DLD1 (cell line): ENCODE data around the gene CDH19.

Experiments
- in situ Hi-C: cut with HindIII; loops from 2 replicates; pipeline ENCODE4 v1.10.0; 2017; ENCODE audit warnings: low sequenced_read_pairs

CDH19 gene

GRCh38 chr18:66603941-66604627 lies at the start of gene CDH19:
Gene CDH19, minus strand, starts transcription at chr18:66604090. Its CDS starts 31,886 bp downstream, at chr18:66572204.
- in situ Hi-C loops: no loop called here

GRCh38 chr18:66647671-66648070 lies 43.8 kb upstream of the CDH19 start:
- in situ Hi-C loops: no loop called here

GRCh38 chr18:66646609-66647008 lies 42.7 kb upstream of the CDH19 start:
- in situ Hi-C loops: no loop called here

- in situ Hi-C loops: no loop called here
Measured at GRCh38 chr18:66645983-66646382, 42.1 kb upstream of the CDH19 start.

- in situ Hi-C loops: no loop called here
Measured at GRCh38 chr18:66641056-66641455, 37.2 kb upstream of the CDH19 start.

- in situ Hi-C loops: no loop called here
Measured at GRCh38 chr18:66640431-66640830, 36.5 kb upstream of the CDH19 start.

GRCh38 chr18:66638856-66639629 lies 35.2 kb upstream of the CDH19 start:
- in situ Hi-C loops: no loop called here

GRCh38 chr18:66635342-66635741 lies 31.5 kb upstream of the CDH19 start:
- in situ Hi-C loops: no loop called here

- in situ Hi-C loops: no loop called here
Measured at GRCh38 chr18:66632756-66633155, 28.9 kb upstream of the CDH19 start.

- in situ Hi-C loops: no loop called here
Measured at GRCh38 chr18:66630831-66631230, 26.9 kb upstream of the CDH19 start.

GRCh38 chr18:66623821-66624220 lies 19.9 kb upstream of the CDH19 start:
- in situ Hi-C loops: no loop called here

- in situ Hi-C loops: no loop called here
Measured at GRCh38 chr18:66621816-66622576, 18.1 kb upstream of the CDH19 start.

- in situ Hi-C loops: no loop called here
Measured at GRCh38 chr18:66616523-66616983, 12.7 kb upstream of the CDH19 start.

GRCh38 chr18:66615176-66615575 lies 11.3 kb upstream of the CDH19 start:
- in situ Hi-C loops: no loop called here

GRCh38 chr18:66607632-66608031 lies 3.7 kb upstream of the CDH19 start:
- in situ Hi-C loops: no loop called here

- in situ Hi-C loops: no loop called here
Measured at GRCh38 chr18:66601649-66602048, 2.2 kb downstream of the CDH19 start.

GRCh38 chr18:66599190-66599589 lies 4.7 kb downstream of the CDH19 start:
- in situ Hi-C loops: no loop called here

- in situ Hi-C loops: no loop called here
Measured at GRCh38 chr18:66587430-66587829, 16.5 kb downstream of the CDH19 start.

- in situ Hi-C loops: no loop called here
Measured at GRCh38 chr18:66582211-66582610, 21.7 kb downstream of the CDH19 start.

- in situ Hi-C loops: no loop called here
Measured at GRCh38 chr18:66575263-66575662, 28.6 kb downstream of the CDH19 start.

- in situ Hi-C loops: no loop called here
Measured at GRCh38 chr18:66571845-66572244, 32.0 kb downstream of the CDH19 start.

GRCh38 chr18:66566616-66567015 lies 37.3 kb downstream of the CDH19 start:
- in situ Hi-C loops: no loop called here
